ENCODE data around the gene FLNC.

FLNC gene

GRCh38 chr7:128859232-128860157, 29.3 kb downstream of the FLNC start:
- Histone ChIP-seq H3K27ac (no peak overlapping the region), H3K4me3 (ENCODE audit: low read depth, low read length) (no peak overlapping the region), H3K27me3 (ENCODE audit: insufficient read depth, low read depth, severe bottlenecking) (no peaks in the 10 kb centered on the region), H3K9me3 (ENCODE audit: severe bottlenecking) (no peaks in the 10 kb centered on the region), H3K36me3 (no peaks in the 10 kb centered on the region; the same call in 1 of the 2 replicates)
- no peak for TF ChIP-seq CTCF (IDR thresholded peaks at IDR 0.05; ENCODE audit: low read depth, low read length)
- DNase-seq = no peak

GRCh38 chr7:128860158-128861073, 30.2 kb downstream of the FLNC start:
- no peaks in the 10 kb centered on the region for H3K9me3 ChIP-seq (ENCODE audit: severe bottlenecking)
- DNase-seq = peak; percentile 37
- peak; percentile 42; the same call in 1 of the 2 replicates for TF ChIP-seq CTCF (IDR thresholded peaks at IDR 0.05; ENCODE audit: low read depth, low read length)
- no peak overlapping the region for H3K4me3 ChIP-seq (ENCODE audit: low read depth, low read length)
- H3K27me3 ChIP-seq (ENCODE audit: insufficient read depth, low read depth, severe bottlenecking) = no peaks in the 10 kb centered on the region
- peaks cover 9% of the 10 kb centered on the region for H3K36me3 ChIP-seq
- H3K27ac ChIP-seq = no peak overlapping the region

- H3K27me3 ChIP-seq (ENCODE audit: insufficient read depth, low read depth, severe bottlenecking) = no peaks in the 10 kb centered on the region
- H3K27ac ChIP-seq = peak overlapping the region; percentile 62
- peak overlapping the region; percentile 78 for H3K4me3 ChIP-seq (ENCODE audit: low read depth, low read length)
- no peak for TF ChIP-seq CTCF (IDR thresholded peaks at IDR 0.05; ENCODE audit: low read depth, low read length)
- H3K36me3 ChIP-seq = peaks cover 17% of the 10 kb centered on the region
- no peak for DNase-seq
- H3K9me3 ChIP-seq (ENCODE audit: severe bottlenecking) = no peaks in the 10 kb centered on the region
Measured at GRCh38 chr7:128861957-128862570, 31.9 kb downstream of the FLNC start.

- H3K36me3 ChIP-seq = peaks cover 17% of the 10 kb centered on the region
- peak within 1 kb of the TSS; percentile 78 for H3K4me3 ChIP-seq (ENCODE audit: low read depth, low read length)
- peak; percentile 99 for DNase-seq
- no peaks in the 10 kb centered on the region for H3K27me3 ChIP-seq (ENCODE audit: insufficient read depth, low read depth, severe bottlenecking)
- no peaks in the 10 kb centered on the region for H3K9me3 ChIP-seq (ENCODE audit: severe bottlenecking)
- H3K27ac ChIP-seq = peak within 1 kb of the TSS; percentile 81
- TF ChIP-seq CTCF (IDR thresholded peaks at IDR 0.05; ENCODE audit: low read depth, low read length) = no peak
Measured at GRCh38 chr7:128862571-128863432, 32.6 kb downstream of the FLNC start, which contains the start of gene ATP6V1F. Gene ATP6V1F (plus strand): TSS chr7:128862856. CDS start chr7:128862905, 49 bp downstream.
